GM08714 (cell line): Measurements from ENCODE around the gene LTK.

Source experiments
- H3K4me3 ChIP-seq: fragments of 200-500 bp; sonication (Bioruptor generic); 2 replicates; pipeline ENCODE4 v1.5.1; 2014; ENCODE audit warnings: mild to moderate bottlenecking, low read length, inconsistent platforms
- ZNF274 ChIP-seq: IDR thresholded peaks from 2 replicates; pipeline ENCODE4 v1.6.1; 2012; ENCODE audit warnings: mild to moderate bottlenecking, low read depth, low read length

Gene LTK

DNA sequence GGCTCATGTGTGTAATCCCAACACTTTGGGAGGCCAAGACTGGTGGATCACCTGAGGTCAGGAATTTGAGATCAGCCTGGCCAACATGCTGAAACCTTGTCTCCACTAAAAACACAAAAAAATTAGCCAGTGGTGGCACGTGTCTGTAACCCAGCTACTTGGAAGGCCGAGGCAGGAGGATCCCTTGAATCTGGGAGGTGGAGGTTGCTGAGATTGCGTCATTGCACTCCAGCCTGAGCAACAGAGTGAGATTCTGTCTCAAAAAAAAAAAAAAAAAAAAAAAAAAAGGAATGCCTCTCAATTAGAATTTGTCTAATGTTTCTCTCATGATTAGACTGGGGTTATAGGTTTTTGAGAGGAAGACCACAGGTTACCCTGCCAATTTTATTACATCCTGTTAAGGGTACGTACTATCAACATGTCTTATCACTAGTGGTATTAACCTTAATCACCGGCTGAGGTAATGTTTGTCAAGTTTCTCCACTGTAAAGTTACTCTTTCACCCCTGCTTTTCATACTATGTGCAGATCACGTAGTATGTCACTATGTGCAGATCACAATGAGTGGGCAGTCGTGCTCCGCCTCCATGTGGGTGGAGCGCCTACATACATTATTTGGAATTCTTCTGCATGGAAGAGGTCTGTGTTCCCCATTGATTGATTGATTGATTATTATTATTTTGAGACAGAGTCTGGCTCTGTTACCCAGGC lies 36.6 kb upstream of the LTK start:
- no peak overlapping the region for H3K4me3 ChIP-seq
- no peak for TF ChIP-seq ZNF274

DNA sequence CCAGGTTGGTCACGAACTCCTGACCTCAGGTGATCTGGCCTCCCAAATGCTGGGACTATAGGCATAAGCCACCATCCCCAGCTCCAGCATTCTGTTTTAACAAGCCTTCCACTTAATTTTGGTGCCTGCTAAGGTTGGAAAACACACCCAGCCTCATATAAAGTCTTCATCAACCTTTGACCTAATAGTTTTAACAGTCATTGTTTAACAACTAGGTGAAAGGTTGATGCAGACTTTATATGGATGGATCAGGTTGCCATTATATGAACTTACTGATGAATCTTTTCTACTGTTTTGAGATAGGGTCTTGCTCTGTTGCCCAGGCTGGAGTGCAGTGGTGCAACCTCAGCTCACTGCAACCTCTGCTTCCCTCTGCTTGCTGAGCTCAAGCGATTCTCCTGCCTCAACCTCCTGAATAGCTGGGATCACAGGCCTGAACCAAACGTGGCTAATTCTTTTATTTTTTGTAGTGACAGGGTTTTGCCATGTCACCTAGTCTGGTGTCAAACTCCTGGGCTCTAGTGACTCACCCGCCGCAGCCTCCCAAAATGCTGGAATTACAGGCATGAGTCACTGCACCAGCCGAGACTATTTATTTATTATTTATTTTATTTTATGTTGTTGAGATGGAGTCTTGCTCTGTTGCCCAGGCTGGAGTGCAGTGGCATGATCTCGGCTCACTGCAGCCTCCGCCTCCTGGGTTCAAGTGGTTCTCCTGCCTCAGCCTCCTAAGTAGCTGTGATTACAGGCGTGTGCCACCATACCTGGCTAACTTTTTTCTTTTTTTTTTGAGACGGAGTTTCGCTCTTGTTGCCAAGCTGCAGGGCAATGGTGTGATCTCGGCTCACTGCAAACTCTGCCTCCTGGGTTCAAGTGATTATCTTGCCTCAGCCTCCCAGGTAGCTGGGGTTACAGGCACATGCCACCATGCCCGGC lies 33.5 kb upstream of the LTK start:
- no peak for TF ChIP-seq ZNF274
- no peak overlapping the region for H3K4me3 ChIP-seq

DNA sequence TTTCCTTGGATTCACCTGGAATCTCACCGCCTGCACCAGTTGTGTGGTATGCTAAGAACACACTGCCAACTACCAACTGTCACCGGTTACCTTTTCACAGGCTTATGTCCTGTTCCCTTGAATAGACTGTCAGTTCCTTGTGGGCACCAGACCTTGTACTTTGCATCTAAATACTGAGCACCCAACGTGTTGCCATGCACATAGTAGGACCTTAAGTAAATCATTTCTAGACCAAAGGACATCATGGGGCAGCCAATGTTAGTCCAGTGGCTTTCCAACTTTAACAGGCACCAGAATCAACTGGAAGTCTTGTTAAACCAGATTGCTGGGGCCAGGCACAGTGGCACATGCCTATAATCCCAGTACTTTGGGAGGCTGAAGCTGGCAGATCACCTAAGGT lies 31.6 kb upstream of the LTK start:
- TF ChIP-seq ZNF274: no peak
- no peak overlapping the region for H3K4me3 ChIP-seq

DNA sequence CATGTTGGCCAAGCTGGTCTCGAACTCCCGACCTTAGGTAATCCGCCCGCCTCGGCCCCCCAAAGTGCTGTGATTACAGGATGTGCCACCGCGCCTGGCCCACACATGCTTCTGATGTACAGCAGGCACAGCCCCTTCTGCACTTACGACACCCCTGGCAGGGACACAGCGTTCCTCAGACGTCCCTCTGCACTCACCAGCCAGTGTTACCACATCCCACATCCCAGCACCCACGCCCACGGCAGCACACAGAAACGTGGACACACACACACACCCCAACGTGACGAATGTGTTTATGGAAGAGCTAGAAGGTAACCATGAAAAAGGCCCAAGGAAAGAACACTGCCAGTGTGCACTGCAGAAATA lies 31.0 kb upstream of the LTK start:
- no peak for TF ChIP-seq ZNF274

DNA sequence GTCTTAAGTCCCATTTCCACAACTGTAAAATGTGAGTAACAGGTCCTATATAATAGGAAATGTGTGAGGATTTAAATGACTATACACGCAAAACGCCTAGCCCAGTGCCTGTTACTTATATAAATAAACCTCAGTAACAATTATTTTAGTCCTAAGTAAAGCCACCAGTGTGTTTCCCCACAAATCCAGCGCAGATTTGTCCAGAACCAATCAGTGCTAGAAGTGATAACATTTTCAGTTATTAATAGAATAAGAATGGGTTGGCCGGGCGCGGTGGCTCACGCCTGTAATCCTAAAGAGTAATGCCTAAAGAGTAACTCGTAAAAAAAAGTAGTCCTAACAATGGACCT lies 29.9 kb upstream of the LTK start:
- H3K4me3 ChIP-seq: peak overlapping the region; percentile 95
- TF ChIP-seq ZNF274: no peak

More for the DNA sequence above, 31.0 kb upstream of the LTK start:
- H3K4me3 ChIP-seq: peak overlapping the region; percentile 95; the same call in 1 of the 2 replicates

- TF ChIP-seq ZNF274: no peak
- no peak overlapping the region for H3K4me3 ChIP-seq
Observed at GRCh38 chr15:41536866-41537265, 23.2 kb upstream of the LTK start.

GRCh38 chr15:41535544-41535943 lies 21.9 kb upstream of the LTK start:
- no peak overlapping the region for H3K4me3 ChIP-seq
- TF ChIP-seq ZNF274: no peak

- TF ChIP-seq ZNF274: no peak
- H3K4me3 ChIP-seq: no peak overlapping the region
Observed at GRCh38 chr15:41530363-41530956, 16.8 kb upstream of the LTK start.

GRCh38 chr15:41523097-41523496 lies 9.5 kb upstream of the LTK start:
- TF ChIP-seq ZNF274: no peak
- no peak overlapping the region for H3K4me3 ChIP-seq

- no peak overlapping the region for H3K4me3 ChIP-seq
- no peak for TF ChIP-seq ZNF274
Observed at GRCh38 chr15:41521614-41522013, 8.0 kb upstream of the LTK start.

DNA sequence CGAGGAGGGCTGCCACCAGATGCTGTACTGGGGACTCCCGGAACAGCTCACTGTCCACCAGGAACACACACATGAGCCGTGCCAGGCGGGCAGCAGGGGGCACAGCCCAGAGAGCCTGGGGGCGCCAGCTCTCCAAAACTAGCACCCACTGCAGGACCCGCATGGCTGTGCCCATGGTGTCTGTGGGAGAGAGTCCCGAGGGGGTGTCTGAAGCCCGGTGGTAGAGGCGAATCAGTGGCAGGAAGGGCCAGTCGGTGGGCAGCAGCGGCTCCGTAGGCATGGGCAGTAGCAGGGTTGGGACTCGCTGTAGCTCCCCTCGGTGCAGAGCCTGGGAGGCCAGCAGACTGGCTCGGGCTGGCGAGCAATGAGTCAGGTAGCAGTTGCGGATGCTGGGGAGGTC lies 7.0 kb upstream of the LTK start:
- no peak for TF ChIP-seq ZNF274
- H3K4me3 ChIP-seq: no peak overlapping the region

- H3K4me3 ChIP-seq: no peak overlapping the region
- no peak for TF ChIP-seq ZNF274
Observed at GRCh38 chr15:41517895-41518449, 4.3 kb upstream of the LTK start.

DNA sequence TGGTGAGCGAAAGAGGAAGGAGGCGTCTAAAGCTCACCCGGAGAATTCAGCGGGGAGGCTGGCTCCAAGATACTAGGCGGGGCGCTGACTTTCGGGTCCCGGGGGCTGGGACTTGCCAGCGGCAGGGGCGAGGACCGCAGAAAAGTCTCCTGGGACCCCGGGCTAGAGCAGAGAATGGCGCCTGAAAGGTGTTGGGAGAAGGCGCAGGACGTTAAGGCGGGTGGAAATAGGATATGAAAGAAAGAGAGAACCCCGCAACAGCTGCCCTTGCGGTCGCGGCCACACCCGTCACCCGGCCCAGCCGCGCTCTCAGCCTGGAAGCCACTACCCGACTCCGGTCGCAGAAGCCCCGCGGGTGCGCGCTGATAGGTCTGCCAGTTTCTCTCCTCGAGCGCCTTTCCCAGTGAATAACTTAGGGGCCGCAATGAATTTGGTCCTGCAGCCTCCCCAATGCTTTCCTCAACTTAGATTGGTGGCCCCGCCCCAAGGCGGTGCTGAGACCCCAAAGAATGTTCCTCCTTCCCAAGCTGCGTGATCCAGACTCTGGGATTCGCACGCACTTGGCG lies 604 bp downstream of the LTK start:
- TF ChIP-seq ZNF274: no peak
- peak overlapping the region; percentile 9; the same call in 1 of the 2 replicates for H3K4me3 ChIP-seq

GRCh38 chr15:41512512-41512939 lies 1.1 kb downstream of the LTK start:
- no peak overlapping the region; the same call in 1 of the 2 replicates for H3K4me3 ChIP-seq

More at GRCh38 chr15:41512512-41512939, 1.1 kb downstream of the LTK start:
- no peak for TF ChIP-seq ZNF274
